ENCODE measurements around the gene AGTRAP. TPM values are rescaled to one million over a fixed set of nuclear protein-coding genes. Genes with fewer than 3 reads are reported as not detected.

Gene AGTRAP
- polyA plus RNA-seq, 3 donors: 52.4 to 72.3 (median 63.3) TPM

Other genes with a start within 250 kb of the AGTRAP start
- gene FBXO2, start 81.7 kb upstream of the AGTRAP start, polyA plus RNA-seq: 10 to 100 TPM in 1 of 3 donors, 1 to 10 TPM in 2; 1.5 to 45.9 (median 2.7) TPM
- 10 to 100 TPM in 1 of 3 donors, 1 to 10 TPM in 2; 7.3 to 17.6 (median 8.1) TPM for gene FBXO44, start 81.3 kb upstream of the AGTRAP start, polyA plus RNA-seq
- gene FBXO6, start 71.9 kb upstream of the AGTRAP start, polyA plus RNA-seq: 10 to 100 TPM in 2 of 3 donors, 1 to 10 TPM in 1; 9.3 to 15.7 (median 11.2) TPM
- 10 to 100 TPM; 31.2 to 44.5 (median 43.7) TPM for gene MAD2L2, start 55.0 kb upstream of the AGTRAP start, polyA plus RNA-seq
- under 1 TPM; under 0.01 to 0.03 (median 0.01) TPM for gene DRAXIN, start 44.4 kb upstream of the AGTRAP start, polyA plus RNA-seq
- 1 to 10 TPM in 2 of 3 donors, under 1 TPM in 1; 0.83 to 2.7 (median 2.1) TPM for gene C1orf167, start 26.1 kb downstream of the AGTRAP start, polyA plus RNA-seq
- 10 to 100 TPM in 2 of 3 donors, 1 to 10 TPM in 1; 8.2 to 16.1 (median 14.0) TPM for gene MTHFR, start 69.8 kb downstream of the AGTRAP start, polyA plus RNA-seq
- 10 to 100 TPM in 1 of 3 donors, 1 to 10 TPM in 2; 5.4 to 12.6 (median 6.3) TPM for gene CLCN6, start 70.1 kb downstream of the AGTRAP start, polyA plus RNA-seq
- gene NPPA, start 111.6 kb downstream of the AGTRAP start, polyA plus RNA-seq: 10 to 100 TPM in 1 of 3 donors, under 1 TPM in 2; 0.42 to 40.6 (median 0.49) TPM
- under 1 TPM in 2 of 3 donors, not detected in 1; 0.58 to 0.62 TPM for gene NPPB, start 122.8 kb downstream of the AGTRAP start, polyA plus RNA-seq
- 10 to 100 TPM; 19.2 to 38.2 (median 35.7) TPM for gene KIAA2013, start 190.3 kb downstream of the AGTRAP start, polyA plus RNA-seq
- 10 to 100 TPM; 46.7 to 71.4 (median 47.0) TPM for gene PLOD1, start 198.6 kb downstream of the AGTRAP start, polyA plus RNA-seq
- 10 to 100 TPM; 19.0 to 53.3 (median 50.5) TPM for gene MFN2, start 244.3 kb downstream of the AGTRAP start, polyA plus RNA-seq

Data from adipose tissue (tissue), 3 donors.